NCI-H2107 (cell line): ENCODE results near the gene ACVR2B.
A peak's percentile ranks its signal among the peaks of the same experiment; 100 is the strongest.

ENCODE experiments used
- DNase-seq: peaks from one replicate; lab custom pipeline; 2025; lab: John Stamatoyannopoulos, UW

Gene ACVR2B

DNA sequence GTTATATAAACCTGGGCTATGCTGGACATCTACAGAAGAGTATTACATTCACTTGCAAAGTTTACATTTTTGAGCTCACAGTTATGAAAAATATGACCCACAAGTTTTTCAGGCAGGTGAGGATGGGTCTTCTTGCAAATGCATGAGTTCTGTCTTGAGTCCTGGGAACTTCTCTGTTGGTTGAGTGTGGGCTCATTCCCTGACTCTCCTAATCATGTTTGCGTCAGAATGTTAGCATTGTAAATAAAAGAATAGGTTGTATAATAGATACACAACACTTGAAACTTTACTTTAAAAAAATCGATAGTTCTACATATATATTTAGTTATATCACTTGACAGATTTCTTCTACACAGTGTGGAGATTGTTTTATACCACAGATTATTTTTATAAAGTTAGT lies 35.3 kb downstream of the ACVR2B start:
- DNase-seq = no peak

- no peak for DNase-seq
Measured at GRCh38 chr3:38489766-38490165, 36.1 kb downstream of the ACVR2B start.

GRCh38 chr3:38490281-38491030 lies 36.8 kb downstream of the ACVR2B start:
- no peak for DNase-seq

DNA sequence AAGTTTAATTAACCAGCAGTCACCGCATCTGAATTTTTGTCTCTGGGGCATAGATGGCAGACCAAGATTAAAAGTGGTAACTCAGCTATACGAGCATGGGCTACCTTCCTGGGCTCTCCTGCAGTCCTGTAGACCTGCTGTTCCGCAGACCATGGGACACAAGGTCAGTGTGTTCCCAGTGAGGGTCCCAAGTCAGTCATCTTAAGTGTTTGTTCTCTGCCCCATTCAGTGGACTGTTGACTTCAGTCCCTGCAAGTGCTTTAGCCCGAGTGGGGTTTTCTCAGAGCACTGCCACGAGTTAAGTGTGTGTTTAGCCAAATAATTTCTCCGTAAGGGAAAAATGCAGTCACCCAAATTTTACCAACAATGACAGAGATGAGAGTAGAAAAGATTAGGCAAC lies 37.5 kb downstream of the ACVR2B start:
- DNase-seq = no peak

DNA sequence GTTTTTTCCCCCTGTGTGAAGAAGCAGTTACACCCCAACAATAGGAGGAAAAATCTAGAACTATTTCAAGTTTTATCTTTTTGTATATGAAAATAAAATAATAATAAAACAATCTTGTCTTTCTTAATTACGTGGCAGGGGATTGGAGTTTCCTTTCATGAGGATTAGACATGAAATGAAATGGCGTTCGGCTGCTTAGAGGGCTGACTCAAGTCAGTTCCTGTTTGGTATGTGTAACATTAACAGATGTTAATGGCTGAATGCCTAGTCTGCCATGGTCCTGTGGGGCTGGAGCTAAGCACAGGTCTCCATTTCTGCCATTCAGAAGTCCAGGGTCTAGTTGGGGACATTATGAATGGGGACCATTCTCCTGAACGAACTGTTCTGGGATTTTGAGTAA lies 39.3 kb downstream of the ACVR2B start:
- DNase-seq = no peak

DNA sequence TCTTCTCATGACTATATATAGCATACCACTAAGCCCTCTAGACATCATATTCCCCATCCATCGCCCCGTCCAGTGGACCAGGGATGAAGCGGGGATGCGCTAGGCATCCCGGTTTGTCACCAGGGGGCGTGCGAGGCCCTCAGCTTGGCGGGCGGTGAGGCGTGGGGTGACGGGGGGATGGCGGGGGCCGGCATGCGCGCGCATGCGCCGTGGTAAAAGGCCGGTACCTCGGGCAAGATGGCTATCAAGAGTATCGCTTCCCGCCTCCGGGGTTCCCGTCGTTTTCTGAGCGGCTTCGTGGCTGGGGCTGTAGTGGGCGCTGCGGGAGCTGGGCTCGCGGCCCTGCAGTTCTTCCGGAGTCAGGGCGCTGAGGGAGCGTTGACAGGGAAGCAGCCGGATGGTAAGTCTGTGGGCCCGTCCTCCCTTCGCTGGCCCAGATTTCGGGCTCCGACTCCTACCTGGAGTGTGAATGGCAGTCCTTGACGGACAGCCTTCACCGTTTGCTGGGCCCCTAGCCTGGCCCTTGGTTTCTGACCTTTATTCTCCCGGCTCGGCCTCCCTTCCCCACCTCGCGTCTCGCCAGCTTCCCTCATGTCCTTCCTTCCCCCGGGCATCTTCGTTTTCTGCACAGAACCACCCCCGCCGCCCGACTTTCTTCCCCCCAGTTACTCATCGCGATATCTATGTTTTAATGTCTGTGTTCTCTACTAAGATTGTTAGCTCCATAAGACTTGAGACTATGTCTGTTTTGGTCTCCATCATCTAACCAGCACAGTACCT lies 42.6 kb downstream of the ACVR2B start, which contains the start of gene EXOG:
TSS of gene EXOG (plus strand) at position 210 of the 780 bp plus-strand sequence. CDS start at position 238, 28 bp downstream.
- peak; percentile 60 for DNase-seq

DNA sequence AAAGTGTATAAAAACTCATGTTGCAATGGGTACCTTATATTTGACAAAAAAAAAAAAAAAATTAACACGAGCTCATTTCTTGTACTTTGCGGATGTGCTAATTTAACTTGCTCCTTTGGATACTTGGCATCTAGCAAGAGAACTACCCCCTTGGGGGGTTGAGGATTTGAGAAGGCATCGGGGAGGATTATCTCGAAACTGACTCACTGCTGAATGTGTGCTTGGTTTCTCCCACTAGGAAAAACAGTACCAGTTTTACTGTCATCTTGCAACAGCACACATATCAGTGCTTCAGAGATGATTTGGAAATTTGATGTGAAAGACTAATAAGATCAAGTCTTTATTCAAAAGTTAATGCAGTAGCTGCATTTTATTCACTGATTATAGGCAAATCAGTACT lies 43.3 kb downstream of the ACVR2B start:
- DNase-seq = no peak

- no peak for DNase-seq
Measured at GRCh38 chr3:38500688-38501417, 47.2 kb downstream of the ACVR2B start.

- no peak for DNase-seq
Measured at GRCh38 chr3:38507120-38507519, 53.4 kb downstream of the ACVR2B start.

DNA sequence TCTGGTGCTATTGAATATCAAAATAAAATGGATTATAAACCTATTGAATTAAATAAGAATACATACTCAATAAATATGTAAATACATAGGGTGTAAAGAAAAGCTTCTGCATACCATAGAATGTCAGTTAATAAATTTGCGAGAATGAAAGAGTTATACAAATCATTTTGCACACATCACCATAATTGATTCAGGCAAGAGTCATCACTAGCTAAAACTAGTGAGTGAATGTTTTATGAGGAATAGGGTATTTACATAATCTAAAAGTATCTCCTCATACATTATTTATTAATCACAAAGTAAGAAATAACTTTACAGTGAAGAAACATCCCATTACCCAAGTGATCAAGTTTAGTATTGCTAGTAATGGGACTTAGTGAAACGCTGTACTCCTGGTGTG lies 56.0 kb downstream of the ACVR2B start:
- DNase-seq = no peak

- no peak for DNase-seq
Measured at GRCh38 chr3:38510631-38511030, 56.9 kb downstream of the ACVR2B start.

DNA sequence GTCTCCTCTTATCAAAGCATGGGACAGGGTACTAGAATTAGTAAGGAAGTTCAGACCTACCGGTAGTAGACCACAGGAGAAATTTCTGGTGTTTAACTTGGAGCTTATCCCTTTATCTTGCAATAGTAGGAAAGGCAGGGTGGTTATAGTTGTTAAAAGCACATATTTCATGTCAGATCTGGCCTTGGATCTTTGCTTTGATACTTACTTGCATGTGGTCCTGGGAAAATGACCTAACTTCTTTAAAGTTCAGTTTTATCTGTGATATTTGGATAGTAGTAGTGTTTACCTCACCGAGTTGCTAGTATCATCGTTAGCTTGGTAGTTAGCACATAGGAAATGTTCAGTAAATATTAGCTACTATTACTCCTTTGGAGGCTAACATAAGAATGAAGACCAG lies 57.9 kb downstream of the ACVR2B start:
- DNase-seq = no peak

- DNase-seq = no peak
Measured at GRCh38 chr3:38515367-38515766, 61.7 kb downstream of the ACVR2B start.

- DNase-seq = no peak
Measured at GRCh38 chr3:38516669-38517068, 63.0 kb downstream of the ACVR2B start.

GRCh38 chr3:38519000-38519399 lies 65.3 kb downstream of the ACVR2B start:
- DNase-seq = no peak

DNA sequence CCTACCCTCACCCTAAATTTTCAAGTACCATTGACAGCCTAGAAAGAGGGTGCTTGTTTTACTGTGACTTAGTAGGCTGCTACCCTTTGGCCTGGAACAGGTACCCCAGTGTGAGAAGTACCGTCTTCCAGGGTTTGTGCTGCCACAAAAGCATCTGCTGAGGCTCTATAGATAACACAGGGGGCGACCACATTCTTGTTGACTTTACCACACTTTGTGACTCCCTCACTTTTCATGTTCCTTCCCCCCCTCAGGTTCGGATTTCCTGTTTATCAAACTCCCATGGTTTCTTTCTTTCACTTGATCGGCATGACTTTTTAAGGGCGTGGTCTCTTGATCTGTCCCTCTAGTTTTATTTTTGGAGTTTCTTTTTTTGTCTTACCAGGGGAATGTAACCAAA lies 66.0 kb downstream of the ACVR2B start:
- DNase-seq = no peak

- DNase-seq = peak; percentile 13
Measured at GRCh38 chr3:38521391-38521987, 67.8 kb downstream of the ACVR2B start.

DNA sequence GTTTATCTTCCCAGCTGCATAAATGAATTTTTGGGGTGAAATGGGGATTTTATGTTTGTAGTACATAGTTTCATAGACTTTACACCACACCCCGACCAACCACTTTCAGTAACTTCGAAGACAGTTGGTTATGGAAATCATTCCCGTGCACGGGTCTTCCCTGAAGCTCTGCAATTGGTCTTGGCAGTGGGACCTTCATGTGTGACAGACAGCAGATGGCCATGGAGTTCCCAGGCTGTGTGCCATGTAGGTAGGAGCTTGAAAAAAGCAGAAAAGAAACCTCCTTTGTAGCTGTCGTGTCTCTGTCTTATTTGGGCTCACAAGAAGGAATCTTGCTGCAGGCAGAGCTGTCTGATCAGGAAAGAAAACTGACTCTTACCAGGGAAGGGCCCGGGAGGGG lies 68.3 kb downstream of the ACVR2B start:
- DNase-seq = no peak

DNA sequence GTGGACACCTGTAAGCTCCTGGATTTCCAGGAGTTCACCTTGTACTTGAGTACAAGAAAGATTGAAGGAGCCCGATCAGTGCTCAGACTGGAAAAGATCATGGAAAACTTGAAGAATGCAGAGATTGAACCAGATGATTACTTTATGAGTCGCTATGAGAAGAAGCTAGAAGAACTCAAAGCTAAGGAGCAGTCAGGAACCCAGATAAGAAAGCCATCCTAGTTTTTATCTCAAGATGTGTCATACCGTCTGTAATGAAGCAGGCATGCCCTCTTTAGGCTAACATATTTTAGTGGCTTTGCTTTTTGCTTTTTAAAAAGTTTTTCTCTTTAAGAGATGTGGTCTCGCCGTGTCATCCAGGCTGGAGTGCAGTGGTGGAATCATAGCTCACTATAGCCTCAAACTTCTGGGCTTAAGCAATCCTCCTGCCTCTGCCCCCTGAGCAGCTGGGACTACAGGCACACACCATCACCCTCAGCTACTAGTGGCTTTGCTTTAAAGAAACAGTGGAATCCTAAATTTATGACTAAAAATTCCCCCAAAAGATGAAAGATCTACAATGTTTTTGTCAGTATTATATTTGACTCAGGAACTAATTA lies 70.5 kb downstream of the ACVR2B start:
- DNase-seq = no peak

GRCh38 chr3:38526792-38527191 lies 73.1 kb downstream of the ACVR2B start:
- no peak for DNase-seq

- DNase-seq = no peak
Measured at GRCh38 chr3:38528457-38528856, 74.8 kb downstream of the ACVR2B start.

DNA sequence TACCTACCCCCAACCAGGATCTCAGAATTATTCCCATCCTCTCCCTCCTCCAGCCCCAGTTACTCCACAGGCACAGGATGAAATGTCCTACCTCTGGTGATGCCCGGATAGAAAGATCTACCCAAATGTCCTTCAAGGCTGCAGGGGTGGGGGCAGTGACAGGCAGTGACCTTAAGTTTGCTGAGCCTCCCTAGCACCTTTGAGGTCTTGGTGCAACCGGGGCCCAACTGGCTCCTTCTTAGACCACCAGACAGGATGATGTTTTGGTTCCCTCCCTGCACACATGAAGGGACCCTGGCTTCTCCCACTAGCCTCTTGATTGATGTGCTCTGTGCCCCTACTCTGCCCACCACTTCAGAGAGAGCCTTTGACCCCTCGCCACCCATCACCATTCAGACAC lies 78.8 kb downstream of the ACVR2B start:
- DNase-seq = no peak
